ENCODE results near the gene TMED6. TPM values are rescaled to one million over a fixed set of nuclear protein-coding genes. Genes with fewer than 3 reads are reported as not detected.

The TMED6 gene
- total RNA-seq, 1 experiment from 2014 or later = 0.72 TPM

- no peaks in the 10 kb centered on the region for H3K9me3 Mint-ChIP-seq
- ChIA-PET CTCF (interaction anchor here (1.0 kb wide), 1 partner anchor 17 kb away, joined by 3 read pairs; no protein-coding TSS in a partner anchor), POLR2A (no interaction called here)
- H3K4me1 Mint-ChIP-seq = no peaks in the 10 kb centered on the region
- no peaks in the 10 kb centered on the region for H3K27me3 Mint-ChIP-seq (ENCODE audit: low read depth)
- H3K36me3 Mint-ChIP-seq = peaks cover 52% of the 10 kb centered on the region
- DNase-seq (ENCODE audit: low spot score) (no peak), ATAC-seq (no peak)
- no peak overlapping the region for H3K27ac Mint-ChIP-seq
- H3K4me3 Mint-ChIP-seq = no peak overlapping the region
- TF ChIP-seq, protein P1, sequence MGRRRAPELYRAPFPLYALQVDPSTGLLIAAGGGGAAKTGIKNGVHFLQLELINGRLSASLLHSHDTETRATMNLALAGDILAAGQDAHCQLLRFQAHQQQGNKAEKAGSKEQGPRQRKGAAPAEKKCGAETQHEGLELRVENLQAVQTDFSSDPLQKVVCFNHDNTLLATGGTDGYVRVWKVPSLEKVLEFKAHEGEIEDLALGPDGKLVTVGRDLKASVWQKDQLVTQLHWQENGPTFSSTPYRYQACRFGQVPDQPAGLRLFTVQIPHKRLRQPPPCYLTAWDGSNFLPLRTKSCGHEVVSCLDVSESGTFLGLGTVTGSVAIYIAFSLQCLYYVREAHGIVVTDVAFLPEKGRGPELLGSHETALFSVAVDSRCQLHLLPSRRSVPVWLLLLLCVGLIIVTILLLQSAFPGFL (CRISPR knock-in tag; IDR thresholded peaks at IDR 0.05; ENCODE audit: borderline replicate concordance) = no peak
- TF ChIP-seq JAZF1 (CRISPR knock-in tag; IDR thresholded peaks at IDR 0.05) (no peak), ZNF423 (CRISPR knock-in tag; IDR thresholded peaks at IDR 0.05) (no peak), ERG (CRISPR knock-in tag; IDR thresholded peaks at IDR 0.05) (no peak), USF2 (CRISPR knock-in tag; IDR thresholded peaks at IDR 0.05) (no peak), ZNF396 (CRISPR knock-in tag; IDR thresholded peaks at IDR 0.05; ENCODE audit: borderline replicate concordance) (no peak), ZNF232 (CRISPR knock-in tag; IDR thresholded peaks at IDR 0.05) (no peak), MXD4 (CRISPR knock-in tag; IDR thresholded peaks at IDR 0.05; ENCODE audit: borderline replicate concordance) (no peak), MAX (CRISPR knock-in tag; IDR thresholded peaks at IDR 0.05) (no peak), ATF3 (CRISPR knock-in tag; conservative IDR thresholded peaks at IDR 0.05) (no peak), ZNF219 (CRISPR knock-in tag; IDR thresholded peaks at IDR 0.05; ENCODE audit: borderline replicate concordance) (no peak), NFATC4 (CRISPR knock-in tag; IDR thresholded peaks at IDR 0.05) (no peak), SMAD4 (CRISPR knock-in tag; IDR thresholded peaks at IDR 0.05) (no peak)
These were observed 27.2 kb upstream of the TMED6 start for GRCh38 chr16:69378760-69379159.

GRCh38 chr16:69378036-69378435, 26.4 kb upstream of the TMED6 start:
- ATAC-seq = no peak
- no peak for TF ChIP-seq RELA (CRISPR knock-in tag; IDR thresholded peaks at IDR 0.05; ENCODE audit: borderline replicate concordance)
- TF ChIP-seq, protein P2, sequence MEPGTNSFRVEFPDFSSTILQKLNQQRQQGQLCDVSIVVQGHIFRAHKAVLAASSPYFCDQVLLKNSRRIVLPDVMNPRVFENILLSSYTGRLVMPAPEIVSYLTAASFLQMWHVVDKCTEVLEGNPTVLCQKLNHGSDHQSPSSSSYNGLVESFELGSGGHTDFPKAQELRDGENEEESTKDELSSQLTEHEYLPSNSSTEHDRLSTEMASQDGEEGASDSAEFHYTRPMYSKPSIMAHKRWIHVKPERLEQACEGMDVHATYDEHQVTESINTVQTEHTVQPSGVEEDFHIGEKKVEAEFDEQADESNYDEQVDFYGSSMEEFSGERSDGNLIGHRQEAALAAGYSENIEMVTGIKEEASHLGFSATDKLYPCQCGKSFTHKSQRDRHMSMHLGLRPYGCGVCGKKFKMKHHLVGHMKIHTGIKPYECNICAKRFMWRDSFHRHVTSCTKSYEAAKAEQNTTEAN (CRISPR knock-in tag; IDR thresholded peaks at IDR 0.05) = no peak
- Mint-ChIP-seq H3K4me1 (no peaks in the 10 kb centered on the region), H3K4me3 (no peak overlapping the region), H3K9me3 (no peaks in the 10 kb centered on the region), H3K27ac (no peak overlapping the region), H3K36me3 (peaks cover 51% of the 10 kb centered on the region), H3K27me3 (ENCODE audit: low read depth) (no peaks in the 10 kb centered on the region)
- ChIA-PET CTCF (interaction anchor here (1.0 kb wide), 1 partner anchor 18 kb away, joined by 3 read pairs; no protein-coding TSS in a partner anchor), POLR2A (no interaction called here)
- no peak for DNase-seq (ENCODE audit: low spot score)

- ChIA-PET POLR2A (no interaction called here), CTCF (no interaction called here)
- TF ChIP-seq, protein P2 (CRISPR knock-in tag; IDR thresholded peaks at IDR 0.05) = no peak
- TF ChIP-seq NFE2L1 (CRISPR knock-in tag; IDR thresholded peaks at IDR 0.05) (no peak), GRHL2 (CRISPR knock-in tag; IDR thresholded peaks at IDR 0.05; ENCODE audit: insufficient replicate concordance, severe bottlenecking) (no peak)
- TF ChIP-seq, protein P3, sequence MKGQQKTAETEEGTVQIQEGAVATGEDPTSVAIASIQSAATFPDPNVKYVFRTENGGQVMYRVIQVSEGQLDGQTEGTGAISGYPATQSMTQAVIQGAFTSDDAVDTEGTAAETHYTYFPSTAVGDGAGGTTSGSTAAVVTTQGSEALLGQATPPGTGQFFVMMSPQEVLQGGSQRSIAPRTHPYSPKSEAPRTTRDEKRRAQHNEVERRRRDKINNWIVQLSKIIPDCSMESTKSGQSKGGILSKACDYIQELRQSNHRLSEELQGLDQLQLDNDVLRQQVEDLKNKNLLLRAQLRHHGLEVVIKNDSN (CRISPR knock-in tag; IDR thresholded peaks at IDR 0.05) = no peak
- no peaks in the 10 kb centered on the region for H3K4me1 Mint-ChIP-seq
- no peaks in the 10 kb centered on the region for H3K27me3 Mint-ChIP-seq (ENCODE audit: low read depth)
- peaks cover 51% of the 10 kb centered on the region for H3K36me3 Mint-ChIP-seq
- no peak overlapping the region for H3K27ac Mint-ChIP-seq
- H3K9me3 Mint-ChIP-seq = no peaks in the 10 kb centered on the region
- no peak for DNase-seq (ENCODE audit: low spot score)
- no peak for ATAC-seq
- no peak overlapping the region for H3K4me3 Mint-ChIP-seq
These were observed 24.9 kb upstream of the TMED6 start for GRCh38 chr16:69376393-69377059.

Data from WTC11 (cell line).